ENCODE data around the gene DDX51. TPM values are rescaled to one million over a fixed set of nuclear protein-coding genes. Genes with fewer than 3 reads are reported as not detected.

DDX51 gene
- total and polyA plus RNA-seq, 2 of the 13 experiments (the other 11 are each of a cell fraction or from before 2014, with no cell fraction given): 10.1 TPM

DNA sequence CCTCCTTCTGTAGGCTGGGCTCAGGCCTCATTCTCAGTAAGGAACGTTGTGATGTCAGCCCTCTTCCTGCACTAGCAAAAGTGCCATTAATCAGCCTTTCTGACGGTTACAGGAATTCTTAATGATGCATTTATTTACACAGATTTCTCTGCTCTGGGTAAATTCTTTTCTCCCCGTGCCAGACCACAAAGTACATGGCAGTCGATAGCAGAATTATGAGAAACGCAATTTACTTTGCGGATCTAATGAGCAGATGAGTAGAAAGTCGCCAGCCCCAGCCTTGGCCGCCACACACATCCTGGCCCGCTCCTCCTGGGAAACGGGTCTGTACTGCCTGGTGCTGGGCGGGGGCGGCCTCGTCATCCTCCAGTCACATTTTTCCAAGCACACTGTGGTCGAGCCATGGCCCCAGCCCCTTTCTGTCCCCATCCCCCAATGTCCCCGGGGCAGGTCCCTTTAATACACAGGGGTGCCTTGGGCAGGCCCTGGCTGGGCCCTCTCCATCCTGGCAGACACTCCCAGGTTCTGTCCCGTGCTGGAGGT is 26.0 kb upstream of the DDX51 start:
- POLR2A ChIA-PET: no interaction called here
- ATAC-seq (no peak), DNase-seq (ENCODE audit: low spot score) (no peak), FAIRE-seq (no peak)
- Histone ChIP-seq H3K79me2 (ENCODE audit: insufficient read depth, low read length) (no peaks in the 10 kb centered on the region), H3K4me3 (replicated peaks in 1 of 3; ENCODE audit: insufficient read depth in 1 of 3, low read depth in 2 of 3, low read length in 3 of 3) (no peak overlapping the region), H4K20me1 (ENCODE audit: insufficient read depth, low read length) (peaks cover 4% of the 10 kb centered on the region; the same call in 1 of the 2 replicates), H2AFZ (ENCODE audit: low read length) (no peak overlapping the region), H3K9me3 (ENCODE audit: low read length) (no peaks in the 10 kb centered on the region), H3K36me3 (replicated peaks in 1 of 2; ENCODE audit: control insufficient read depth in 1 of 2, insufficient read depth in 2 of 2, low read length in 2 of 2) (no peaks in the 10 kb centered on the region), H3K4me2 (ENCODE audit: low read depth, low read length) (no peak overlapping the region), H3K27me3 (ENCODE audit: control insufficient read depth in 1 of 2, insufficient read depth in 2 of 2, low read length in 2 of 2) (peaks cover 17 to 64% of the 10 kb centered on the region in 2 experiments; a peak in 4 of 5 replicates), H3K9ac (ENCODE audit: insufficient read depth, low read depth, low read length) (no peak overlapping the region), H3K4me1 (ENCODE audit: insufficient read depth, low read length) (no peaks in the 10 kb centered on the region), H3K27ac (ENCODE audit: extremely low read length, insufficient read depth, low read length) (no peak overlapping the region)
- whole genome bisulfite sequencing (ENCODE audit: low lambda C conversion rate): 13% methylated on average over 16 of the region's 16 CpGs
- no TSS peak for BruUV-seq (replicated peaks)
- intact Hi-C loops (cut with micrococcal nuclease; ENCODE audit: unreplicated experiment): no loop called here
- CTCF ChIA-PET (ENCODE audit: low intra/inter-chr PET ratio, low total read pairs): no interaction called here
- no peak for TF ChIP-seq GPBP1L1 (CRISPR knock-in tag; IDR thresholded peaks at IDR 0.05)
- no peak for TF ChIP-seq ZNF264 (CRISPR knock-in tag; IDR thresholded peaks at IDR 0.05)
- TF ChIP-seq PHB2 (IDR thresholded peaks at IDR 0.05; ENCODE audit: partially characterized antibody): no peak
- no peak for TF ChIP-seq GLMP (CRISPR knock-in tag; IDR thresholded peaks at IDR 0.05; ENCODE audit: borderline replicate concordance)
- no peak for TF ChIP-seq SOX13 (IDR thresholded peaks at IDR 0.05)
- no peak for TF ChIP-seq SOX13 (CRISPR knock-in tag; conservative IDR thresholded peaks at IDR 0.05 in 1 of 2, IDR thresholded peaks at IDR 0.05 in 1 of 2)
- TF ChIP-seq ZBTB44 (CRISPR knock-in tag; IDR thresholded peaks at IDR 0.05): no peak
- no peak for TF ChIP-seq MZF1 (CRISPR knock-in tag; IDR thresholded peaks at IDR 0.05; ENCODE audit: borderline replicate concordance)
- in situ Hi-C loops (cut with HindIII; ENCODE audit: extremely low pct_ligation_motif_present, low pct_unique_long_range_greater_than_20kb): no loop called here
